NCI-H2227 (cell line): ENCODE results near the gene IL12RB1.
A peak's percentile ranks its signal among the peaks of the same experiment; 100 is the strongest.
"Not testable (repeated sequence)": the region's sequence is repeated elsewhere in the genome, so short reads cannot be mapped to it uniquely, and the experiment has no call there.

Source experiments
- DNase-seq: peaks from one replicate; lab custom pipeline; 2025; ENCODE audit not compliant: unreplicated experiment; lab: John Stamatoyannopoulos, UW

Gene IL12RB1

GRCh38 chr19:18051887-18052286 is 34.8 kb downstream of the IL12RB1 start:
- DNase-seq: no peak

- DNase-seq: no peak
Observed at GRCh38 chr19:18049385-18049784, 37.3 kb downstream of the IL12RB1 start.

DNA sequence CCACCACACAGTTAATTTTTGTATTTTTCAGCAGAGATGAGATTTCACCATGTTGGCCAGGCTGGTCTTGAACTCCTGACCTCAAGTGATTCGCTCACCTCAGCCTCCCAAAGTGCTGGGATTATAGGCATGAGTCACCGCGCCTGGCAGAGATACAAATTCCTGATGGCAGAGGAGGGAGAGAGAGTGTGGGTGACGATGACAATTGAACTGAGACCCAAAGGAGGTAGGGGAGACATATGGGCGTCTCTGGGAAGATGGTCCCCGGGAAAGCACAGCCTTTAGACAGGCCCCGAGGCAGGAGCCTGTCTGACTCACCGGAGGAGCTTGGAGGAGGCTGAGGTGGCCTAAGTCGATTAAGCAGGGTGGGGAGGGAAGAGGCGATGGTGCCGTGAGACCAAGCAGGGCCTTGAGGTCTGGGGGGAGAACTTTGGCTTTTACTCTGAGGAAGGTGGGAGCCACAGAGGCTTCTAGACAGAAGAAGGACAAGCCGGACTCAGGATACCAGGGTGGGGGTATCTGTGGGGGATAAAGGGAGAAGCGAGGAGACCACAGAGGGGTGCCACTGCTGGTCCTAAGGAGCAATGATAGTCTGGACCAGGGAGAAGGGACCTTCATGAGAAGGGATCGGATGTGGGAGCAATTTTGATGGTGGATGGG is 40.5 kb downstream of the IL12RB1 start:
- DNase-seq: no peak

- no peak for DNase-seq
Observed at GRCh38 chr19:18045307-18046050, 41.3 kb downstream of the IL12RB1 start.

GRCh38 chr19:18044825-18045304 is 41.9 kb downstream of the IL12RB1 start:
- peak; percentile 4 for DNase-seq

GRCh38 chr19:18043676-18044075 is 43.1 kb downstream of the IL12RB1 start:
- DNase-seq: no peak

- no peak for DNase-seq
Observed at GRCh38 chr19:18041054-18041453, 45.7 kb downstream of the IL12RB1 start.

DNA sequence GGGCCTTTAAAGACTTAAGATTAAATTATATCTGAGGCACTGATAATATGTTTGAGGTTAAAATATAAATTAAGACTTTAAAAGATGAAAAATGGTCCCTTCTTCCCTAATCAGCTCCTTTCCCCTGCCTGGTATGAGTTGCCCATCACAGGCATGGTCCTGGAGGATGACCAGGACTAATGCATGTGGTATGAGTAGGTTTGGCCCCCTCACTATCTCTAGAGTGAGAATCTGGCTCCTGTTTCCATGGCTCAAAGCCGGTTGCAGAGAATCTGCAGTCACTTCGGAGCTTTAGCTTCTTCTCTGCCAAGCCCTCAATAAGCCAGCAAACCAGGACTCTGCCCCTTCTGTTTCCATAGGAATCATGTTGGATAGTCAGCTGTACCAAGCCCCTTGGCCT is 54.6 kb downstream of the IL12RB1 start:
- not testable (repeated sequence) for DNase-seq

DNA sequence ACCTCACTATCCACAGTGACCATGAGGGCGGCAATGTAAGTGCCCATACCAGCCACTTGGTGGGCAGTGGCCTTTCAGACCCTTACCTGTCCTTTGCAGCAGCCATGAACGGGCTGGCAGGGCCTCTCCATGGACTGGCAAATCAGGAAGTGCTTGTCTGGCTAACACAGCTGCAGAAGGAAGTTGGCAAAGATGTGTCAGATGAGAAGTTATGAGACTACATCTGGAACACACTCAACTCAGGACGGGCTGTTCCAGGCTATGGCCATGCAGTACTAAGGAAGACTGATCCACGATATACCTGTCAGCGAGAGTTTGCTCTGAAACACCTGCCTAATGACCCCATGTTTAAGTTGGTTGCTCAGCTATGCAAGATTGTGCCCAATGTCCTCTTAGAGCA is 55.3 kb downstream of the IL12RB1 start:
- DNase-seq: not testable (repeated sequence)

GRCh38 chr19:18029617-18030338 is 57.0 kb downstream of the IL12RB1 start:
- DNase-seq: no peak

DNA sequence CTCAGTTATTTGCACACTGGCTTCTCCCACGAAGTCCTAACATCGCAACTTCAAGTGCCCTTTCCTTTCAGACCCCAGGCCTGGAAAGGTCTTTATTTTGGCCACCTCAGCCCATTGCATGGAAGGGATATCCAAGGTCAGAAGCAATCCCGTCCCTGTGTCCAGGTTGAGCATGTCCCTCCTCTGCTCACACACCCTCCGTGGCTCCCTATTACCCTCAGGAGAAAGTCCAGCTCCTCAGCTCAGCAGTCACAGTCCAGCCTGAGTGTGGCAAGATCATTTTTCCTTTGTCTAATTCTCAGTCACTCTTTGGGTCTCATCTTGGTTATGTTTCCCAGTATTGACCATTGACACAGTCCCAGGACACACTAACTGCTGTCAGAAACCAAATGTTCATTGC is 59.6 kb downstream of the IL12RB1 start:
- DNase-seq: no peak

- DNase-seq: no peak
Observed at GRCh38 chr19:18023622-18024251, 63.0 kb downstream of the IL12RB1 start.

- no peak for DNase-seq
Observed at GRCh38 chr19:18021121-18021755, 65.5 kb downstream of the IL12RB1 start.

DNA sequence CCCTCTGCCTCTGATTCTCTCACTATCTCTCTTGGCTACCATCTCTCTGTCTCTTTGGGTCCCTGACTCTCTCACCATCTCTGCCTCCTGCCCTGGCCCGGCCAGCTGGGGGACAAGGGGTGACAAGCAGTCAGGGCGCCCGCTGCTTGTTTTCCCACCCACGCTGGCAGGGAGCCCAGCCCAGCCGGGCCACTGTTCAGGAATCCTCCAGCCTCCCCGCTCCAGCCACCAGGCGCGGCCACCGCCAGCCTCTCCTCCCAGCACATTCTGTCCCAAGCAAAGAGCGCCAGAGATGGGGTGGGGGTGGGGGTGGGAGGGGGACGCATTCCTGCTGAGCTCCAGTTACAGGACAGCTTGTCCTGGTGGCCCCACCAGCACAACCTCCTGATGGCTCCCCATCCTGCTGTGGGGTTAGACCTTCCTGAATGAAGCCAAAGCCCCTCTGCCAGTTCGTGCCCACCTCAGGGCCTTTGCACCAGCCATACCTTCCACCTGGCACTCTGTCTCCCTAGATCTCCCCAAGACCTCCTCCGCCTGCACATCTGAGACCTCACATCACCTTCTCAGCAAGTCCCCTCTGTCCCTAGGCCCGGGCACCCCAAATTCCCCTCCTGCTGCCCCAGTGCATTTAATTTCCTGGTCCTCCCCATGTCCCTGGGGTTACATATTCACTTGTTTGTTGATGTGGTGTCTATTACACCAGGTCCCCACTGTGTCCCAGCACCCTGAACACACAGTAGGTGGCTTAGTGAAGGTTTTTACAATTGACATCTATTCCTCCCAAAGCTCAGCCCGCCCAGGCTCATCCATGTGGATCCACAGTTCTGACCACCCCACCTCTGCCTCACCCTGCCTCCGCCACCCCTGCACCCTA is 66.3 kb downstream of the IL12RB1 start:
- DNase-seq: no peak

GRCh38 chr19:18017275-18018083 is 69.3 kb downstream of the IL12RB1 start:
- DNase-seq: no peak

GRCh38 chr19:18016209-18016910 is 70.4 kb downstream of the IL12RB1 start:
- no peak for DNase-seq

GRCh38 chr19:18014197-18014596 is 72.5 kb downstream of the IL12RB1 start:
- DNase-seq: no peak
